HCEC 1CT (cell line): ENCODE results near the gene CFAP299.

Experiments
- DNase-seq: peaks from one replicate; pipeline ENCODE4 v3.0.0-alpha.2; 2017

CFAP299 gene

DNA sequence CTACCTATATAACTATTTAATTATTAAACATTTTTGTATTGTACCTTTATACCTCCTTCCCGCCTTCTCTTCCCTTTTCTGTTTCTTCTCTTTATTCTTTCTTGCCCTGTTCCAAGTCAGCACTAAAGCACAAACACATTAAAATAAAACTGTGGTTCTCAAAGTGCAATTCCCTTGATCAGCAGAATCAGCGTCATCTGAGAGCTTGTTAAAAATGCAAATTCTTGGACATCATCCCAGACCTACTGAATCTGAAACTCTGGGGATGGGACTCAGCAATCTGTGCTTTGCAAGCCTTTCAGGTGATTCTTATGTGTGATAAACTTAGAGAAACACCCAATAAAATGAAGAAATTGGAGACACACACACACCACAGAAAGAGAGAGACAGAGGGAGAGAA, 516.5 kb downstream of the CFAP299 start:
- DNase-seq: no peak

DNA sequence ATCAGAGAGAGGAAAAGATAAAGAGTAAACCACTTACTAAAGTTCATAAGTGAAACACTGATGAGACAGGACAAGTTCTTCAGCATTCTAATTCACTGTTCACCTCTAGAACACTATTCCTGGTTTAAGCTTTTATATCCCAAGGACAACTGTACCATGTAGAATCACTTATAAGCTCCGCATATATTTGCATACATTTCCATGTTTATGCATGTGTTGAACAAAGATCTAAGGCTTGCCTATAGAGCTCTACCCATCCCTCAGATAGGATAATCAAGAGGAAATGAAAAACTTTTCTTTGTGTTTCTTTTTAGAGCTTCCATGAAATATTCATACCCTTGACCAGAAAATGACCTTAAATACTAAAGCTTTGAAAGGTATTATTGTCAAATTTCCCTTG, 538.0 kb downstream of the CFAP299 start:
- no peak for DNase-seq

DNA sequence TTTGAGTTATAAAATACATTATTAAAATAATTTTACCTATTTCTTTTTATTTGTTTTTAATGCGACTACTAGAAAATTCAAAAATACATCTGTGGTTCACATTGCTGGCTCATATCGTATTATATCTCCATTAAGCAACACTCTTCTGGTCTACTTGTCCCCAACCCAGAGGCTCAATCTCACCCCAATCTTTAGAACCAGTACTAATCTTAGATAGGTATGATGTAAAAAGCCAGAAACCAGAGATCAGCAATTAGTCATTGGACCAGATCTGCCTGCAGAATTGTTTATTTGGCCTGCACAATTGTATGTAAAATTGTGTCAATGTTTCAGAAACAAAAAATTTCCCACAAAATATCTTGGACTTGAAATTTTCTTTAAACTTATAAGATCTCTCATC, 539.4 kb downstream of the CFAP299 start:
- DNase-seq: no peak

DNA sequence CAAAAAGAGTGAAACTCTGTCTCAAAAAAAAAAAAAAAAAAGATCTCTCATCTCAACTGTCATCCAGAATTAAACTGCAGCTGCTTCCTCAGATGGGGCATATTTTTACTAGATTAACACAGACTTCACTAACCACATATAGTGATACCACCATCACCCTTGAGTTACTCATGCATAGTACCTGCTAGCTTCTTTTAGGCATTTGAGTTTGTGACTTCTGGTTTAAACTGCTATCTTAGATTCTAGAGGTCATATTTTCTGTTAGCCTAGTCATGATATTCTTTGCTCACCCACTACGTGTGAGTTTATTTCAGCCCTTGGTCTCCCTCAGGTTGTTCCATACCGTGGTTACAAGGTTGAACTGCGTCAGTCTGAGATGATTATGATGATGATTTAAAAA, 540.1 kb downstream of the CFAP299 start:
- DNase-seq: no peak

DNA sequence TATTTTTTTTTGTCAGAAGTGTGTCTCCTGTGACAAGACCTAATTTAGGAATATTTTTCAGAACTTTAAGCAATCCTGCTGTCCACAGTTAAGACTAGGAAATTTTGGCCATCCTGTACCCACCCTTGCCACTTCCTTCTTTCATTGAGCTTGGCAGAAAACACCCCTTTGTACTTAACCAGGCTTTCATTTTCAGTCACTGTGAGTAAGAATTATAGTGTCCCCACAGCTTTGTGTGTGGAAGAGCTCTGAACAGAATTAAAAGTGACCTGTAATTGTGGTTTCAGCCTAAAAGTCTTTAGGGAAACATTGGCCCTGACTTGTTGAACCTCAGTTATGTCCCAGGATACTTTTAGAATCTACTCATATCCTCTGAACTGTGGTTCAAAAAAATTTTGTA, 541.3 kb downstream of the CFAP299 start:
- no peak for DNase-seq

DNA sequence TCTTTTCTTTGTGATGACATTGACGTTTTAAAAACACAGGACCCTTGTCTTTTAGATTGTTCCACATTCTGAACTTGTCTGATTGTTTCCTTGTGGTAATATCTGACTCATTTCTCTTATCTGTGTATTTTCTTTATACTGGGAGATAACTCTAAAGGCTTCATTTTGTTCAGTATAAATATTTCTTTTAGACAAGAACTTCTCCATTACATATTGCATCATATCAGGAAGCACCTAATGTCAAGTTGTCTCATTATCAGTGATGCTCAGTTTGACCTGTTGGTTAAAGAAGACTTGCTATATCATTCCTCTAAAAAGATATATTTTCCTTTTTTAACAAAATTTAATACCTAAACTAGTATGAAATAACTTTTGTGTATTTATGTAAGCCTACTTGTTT, 542.7 kb downstream of the CFAP299 start:
- DNase-seq: no peak

DNA sequence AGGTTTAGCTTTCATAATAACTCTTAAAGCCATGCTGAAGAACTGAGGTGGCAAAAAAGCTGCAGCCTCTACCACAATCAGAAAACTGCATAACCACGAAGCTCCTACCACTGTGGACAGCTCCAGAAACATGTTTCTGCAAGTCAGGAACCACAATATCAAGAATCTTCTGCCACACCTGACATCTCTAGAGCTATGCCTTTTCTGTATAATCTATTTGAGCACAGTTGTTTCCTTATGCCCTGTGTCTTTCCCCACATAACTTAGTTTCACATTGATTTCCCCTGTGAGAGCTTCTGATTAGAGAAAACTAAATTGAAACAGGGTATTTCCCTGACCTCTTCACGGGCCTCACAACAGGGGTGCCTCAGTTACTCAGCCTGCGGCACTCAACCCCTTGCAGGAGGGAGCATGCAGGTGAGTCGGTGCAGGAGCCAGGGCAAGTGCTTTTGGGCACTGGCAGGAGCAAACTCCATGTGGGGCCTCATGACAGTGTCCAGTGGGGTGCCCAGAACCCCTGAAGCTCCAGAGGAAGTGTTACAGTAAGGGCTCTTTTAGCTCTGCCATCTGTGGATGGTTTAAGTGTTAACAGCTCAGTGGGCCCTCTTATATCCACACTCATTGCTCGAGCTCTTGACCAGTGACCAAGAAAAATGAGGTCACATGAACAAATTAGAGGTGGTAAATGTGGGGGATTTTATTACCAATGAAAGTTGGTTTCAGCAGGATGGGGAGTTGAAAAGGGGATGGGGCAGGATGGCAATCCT, 562.2 kb downstream of the CFAP299 start:
- no peak for DNase-seq

DNA sequence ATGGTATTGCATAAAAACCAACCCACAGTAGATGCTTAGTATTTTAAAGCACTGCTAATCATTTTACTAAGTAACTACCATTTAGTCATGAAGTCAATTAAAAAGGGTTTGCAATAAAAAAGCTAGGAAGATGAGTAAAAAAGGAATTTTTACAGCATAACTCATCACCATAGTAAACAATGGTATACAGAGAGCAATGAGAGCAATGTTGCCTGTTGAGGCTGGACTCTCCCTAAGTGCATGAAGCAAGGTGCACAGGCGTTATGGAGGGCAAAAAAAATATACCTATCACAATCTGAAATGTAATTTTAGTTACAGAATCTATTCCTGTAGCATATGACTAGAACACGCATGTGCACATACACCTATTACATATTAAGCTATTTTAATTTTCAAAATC, 565.4 kb downstream of the CFAP299 start:
- DNase-seq: peak; percentile 2

DNA sequence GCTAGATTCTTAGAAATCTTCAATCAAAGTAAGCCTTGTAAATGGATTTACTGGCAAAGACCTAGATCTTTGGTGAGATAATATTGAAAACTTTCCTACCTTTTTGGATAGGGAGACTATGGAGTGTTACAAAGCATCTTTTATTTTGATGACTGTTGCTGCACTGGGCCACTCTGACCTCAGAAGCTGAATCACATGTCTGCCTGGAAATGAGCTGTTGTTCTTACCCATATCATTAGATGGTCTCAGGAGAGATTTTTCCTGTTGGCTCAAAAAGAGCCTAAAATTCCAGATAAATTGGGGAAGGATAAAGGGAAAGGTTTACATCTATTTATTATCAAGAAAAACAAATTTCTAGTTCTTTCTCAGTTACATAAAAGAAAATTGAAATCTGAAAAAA, 567.5 kb downstream of the CFAP299 start:
- DNase-seq: no peak

DNA sequence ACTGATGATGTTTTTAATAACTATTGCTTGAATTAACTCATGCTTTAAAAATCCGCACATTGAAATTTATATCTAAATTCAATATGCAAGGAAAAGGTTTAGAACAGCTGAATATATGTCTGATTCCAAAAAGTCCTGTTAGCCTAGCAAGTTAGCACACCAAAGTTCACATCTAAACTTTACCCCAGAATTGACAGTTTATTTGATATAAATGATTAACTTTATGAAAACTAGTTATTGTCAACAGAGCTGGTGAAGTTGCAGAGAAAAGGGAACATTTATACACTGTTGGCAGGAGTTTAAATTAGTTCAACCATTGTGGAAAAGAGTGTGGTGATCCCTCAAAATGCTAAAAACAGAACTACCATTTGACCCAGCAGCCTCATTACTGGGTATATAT, 574.4 kb downstream of the CFAP299 start:
- DNase-seq: no peak

DNA sequence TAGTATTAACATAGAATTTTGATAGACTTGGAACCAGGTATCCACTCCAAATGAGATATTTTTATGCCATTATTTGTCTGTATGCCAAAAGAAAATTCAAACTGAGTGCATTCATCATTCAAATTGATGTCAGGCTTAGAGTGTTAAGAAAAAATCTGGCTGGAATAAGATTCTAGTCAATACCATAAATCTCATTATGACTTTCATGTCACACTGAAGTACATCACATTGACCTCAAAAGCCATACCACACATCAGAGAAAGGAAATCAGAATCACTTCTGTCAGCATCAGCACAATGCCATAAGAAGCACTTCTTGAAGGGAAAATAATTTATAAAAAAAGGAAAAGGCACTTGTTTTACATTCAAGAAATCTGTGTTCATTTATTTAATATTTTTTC, 575.9 kb downstream of the CFAP299 start:
- no peak for DNase-seq

DNA sequence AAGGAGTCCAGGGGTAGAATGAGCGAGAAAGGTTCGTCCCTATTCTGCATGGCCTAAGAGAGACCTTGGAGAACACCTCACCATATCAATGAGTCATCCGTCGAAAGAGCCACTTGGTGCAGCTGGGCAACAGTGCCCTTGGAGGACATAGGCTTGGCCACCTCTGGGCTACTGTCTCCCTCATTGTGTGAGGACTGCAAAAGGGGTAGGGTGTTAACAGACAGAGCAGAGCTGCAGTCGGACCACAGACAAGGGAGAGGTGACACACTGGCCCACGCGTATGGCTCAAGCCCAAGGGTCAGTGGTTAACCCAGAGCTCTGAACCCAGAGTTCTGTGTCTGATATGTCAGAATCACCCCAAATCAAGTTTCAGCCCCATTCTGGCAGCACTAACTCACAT, 576.8 kb downstream of the CFAP299 start:
- DNase-seq: no peak

DNA sequence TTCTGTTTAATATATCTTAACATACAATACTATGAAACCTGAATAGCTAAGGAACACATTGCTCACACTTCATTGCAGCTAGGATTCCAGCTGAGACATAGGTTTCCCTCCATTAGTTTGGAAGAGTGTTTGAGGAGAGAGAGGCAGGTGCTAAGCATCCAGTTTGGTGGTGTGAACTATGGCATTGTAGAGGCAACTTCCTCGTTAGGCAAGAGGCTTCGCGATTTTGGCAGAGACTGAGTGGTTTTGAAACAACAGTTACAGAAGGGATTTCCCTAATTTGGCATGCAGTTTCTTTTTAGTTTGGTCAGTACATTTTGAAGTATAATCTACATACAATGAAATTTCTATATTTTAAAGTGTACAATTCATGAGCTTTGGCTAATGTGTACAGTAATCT, 577.9 kb downstream of the CFAP299 start:
- DNase-seq: no peak

DNA sequence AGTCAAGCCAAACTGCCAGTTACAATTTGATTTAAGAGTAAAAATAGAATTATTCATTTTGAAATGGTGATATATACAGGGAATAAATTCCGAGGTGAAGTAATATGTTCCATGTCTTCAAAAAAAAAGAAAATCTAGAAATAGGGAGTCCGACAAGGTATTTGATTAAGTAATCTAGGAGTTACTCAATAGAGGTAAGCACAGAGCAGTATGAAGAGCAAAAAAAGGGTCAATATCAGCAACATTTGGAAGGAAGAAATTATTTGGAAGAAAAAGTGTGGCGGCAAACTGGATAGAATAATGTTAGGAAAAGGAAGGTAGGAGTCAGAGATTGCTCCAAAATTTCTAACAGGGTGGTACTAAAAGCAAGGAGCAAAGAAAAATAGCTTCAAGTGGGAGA, 581.2 kb downstream of the CFAP299 start:
- no peak for DNase-seq

DNA sequence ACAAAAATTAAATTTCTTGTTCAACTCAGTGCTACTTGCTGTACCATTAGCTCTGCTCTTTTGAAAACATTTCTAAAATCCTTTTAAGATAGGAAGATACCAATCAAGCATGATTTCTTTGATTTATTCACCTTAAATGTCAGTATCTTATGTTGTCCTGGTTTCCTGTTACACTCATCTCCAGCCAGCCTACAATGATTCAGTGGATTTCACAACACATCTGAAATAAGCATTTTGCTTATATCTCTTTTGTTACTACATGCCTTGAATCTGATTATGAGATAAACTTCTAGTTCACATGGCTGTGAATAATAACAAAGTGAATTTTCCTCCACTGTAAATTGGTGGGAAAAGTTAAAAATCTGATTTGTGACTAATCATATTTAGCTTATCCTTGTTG, 582.5 kb downstream of the CFAP299 start:
- peak; percentile 2 for DNase-seq

DNA sequence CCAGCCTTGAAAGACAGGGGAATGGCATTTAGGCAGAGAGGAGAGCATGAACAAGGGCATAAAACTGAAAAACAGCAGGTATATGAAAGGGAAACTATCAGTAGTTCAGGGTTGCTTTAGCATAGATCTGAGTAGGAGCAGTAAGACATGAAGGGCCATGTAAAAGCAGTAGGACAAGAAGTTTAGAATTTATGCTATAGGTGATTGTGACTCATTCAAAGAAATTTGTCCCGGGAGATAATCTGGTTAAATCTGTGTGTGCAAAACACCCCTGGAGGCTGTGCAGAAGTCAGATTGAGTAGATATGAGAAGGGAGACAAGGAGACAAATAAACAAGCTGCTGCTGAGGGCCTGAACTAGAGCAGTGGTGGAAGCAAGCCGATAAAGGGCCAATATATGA, 585.9 kb downstream of the CFAP299 start:
- no peak for DNase-seq

DNA sequence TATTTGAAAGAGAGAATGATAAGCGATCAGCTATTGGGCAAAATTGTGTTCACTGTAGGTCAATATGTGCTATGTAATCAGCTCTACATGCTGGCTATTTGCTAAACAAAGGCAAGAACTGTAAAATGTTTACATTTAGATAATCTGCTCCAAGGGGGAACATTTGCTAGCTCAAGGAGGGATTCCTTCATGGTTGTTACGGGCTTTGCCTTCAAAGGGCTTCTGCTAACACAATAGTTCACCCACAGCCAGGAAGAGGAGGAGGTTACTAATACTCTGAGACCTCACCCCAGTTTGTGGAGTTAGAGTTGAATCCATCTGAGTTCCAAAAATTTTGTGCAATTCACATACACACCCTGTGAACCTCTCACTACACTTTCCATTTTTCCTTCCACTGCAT, 587.4 kb downstream of the CFAP299 start:
- DNase-seq: no peak

DNA sequence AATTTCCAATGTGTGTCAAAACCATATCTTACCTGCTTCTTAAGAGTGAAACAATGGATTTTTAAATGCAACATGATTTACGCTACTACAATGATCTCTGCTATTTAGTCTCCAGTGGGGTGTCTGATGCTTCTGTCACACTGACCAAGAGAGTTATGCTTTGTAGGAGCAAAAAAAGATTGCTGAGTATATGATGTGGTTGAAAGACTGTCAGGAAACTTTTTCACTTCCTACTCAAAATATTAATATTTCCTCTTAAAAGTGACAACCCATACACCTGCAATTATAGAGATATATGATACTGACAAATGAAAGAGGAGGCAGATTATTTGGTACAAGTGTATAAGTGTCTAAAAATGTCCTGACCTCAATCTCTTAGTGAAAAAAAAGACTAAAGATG, 589.8 kb downstream of the CFAP299 start:
- no peak for DNase-seq

DNA sequence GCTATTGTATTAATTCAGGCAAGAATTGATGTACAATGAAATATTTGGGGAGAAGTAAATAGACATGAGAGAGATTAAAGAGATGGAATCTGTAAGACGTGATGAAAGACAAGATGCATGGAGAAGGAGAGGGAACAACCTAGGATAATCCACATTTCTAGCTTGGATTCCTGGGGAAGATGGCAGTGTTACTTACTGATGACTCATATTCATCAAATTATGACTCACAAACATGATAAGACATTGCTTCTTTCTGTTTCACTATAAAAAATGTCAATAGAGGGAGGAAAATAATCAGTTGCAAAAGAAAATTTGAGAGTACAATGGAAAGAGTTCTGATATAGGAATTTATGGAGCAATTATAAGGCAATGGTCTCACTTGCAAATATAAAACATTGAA, 590.9 kb downstream of the CFAP299 start:
- DNase-seq: peak; percentile 18

DNA sequence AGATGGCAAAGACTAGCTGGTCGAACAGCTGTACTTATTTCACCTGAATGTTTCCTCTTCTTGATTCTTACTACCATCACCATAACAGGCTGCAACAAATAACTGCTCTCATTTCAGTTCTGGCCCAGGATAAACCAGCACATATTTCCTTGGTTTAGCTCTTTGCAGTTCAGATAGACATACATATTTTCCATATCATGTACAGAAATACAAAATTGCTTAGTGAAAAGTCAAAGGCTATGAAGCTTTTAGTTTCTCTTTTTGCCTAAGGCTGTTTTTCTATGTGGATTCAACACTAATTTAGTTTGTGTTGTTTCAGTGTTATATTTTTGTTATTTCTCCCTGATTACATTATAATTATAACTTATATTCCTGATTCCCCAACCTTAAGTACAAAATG, 591.4 kb downstream of the CFAP299 start:
- DNase-seq: no peak

DNA sequence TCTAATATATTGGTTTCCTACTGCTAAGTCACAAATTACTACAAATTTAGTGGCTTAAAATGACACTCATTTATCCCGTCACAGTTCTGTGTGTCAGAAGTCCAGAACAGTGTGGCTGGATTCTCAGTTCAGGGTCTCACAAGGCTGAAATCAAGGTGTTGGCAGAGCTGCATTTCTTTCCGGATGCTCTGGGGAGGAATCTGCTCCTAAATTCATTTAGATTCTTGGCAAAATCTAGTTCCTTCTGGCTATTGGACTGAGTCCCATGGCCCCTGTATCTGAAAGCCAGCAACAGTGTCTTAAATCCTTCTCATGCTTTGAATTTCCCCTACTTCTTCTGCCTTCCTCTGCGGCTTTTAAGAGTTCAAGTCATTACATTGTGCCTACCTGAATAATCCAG, 591.9 kb downstream of the CFAP299 start:
- DNase-seq: no peak

DNA sequence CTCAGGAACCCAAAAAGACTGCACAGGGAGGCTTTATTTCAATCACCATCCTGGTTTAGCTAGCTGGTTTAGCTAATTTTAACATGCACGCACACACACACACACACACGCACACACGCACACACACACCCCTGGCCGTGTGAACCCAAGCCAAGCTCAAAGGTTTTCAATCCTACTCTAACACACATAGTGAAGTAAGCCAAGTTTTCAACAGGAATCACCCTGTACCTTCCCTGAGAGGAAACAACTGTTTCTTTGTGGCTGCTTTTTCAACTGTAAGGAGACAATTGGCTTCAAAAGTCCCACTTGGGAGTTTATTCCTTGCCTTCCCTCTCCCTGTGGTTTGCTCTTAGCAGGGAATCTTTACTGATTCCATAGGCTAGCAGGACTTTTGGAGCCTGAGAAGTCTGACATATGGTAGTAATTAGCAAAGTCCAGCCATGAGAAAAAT, 596.1 kb downstream of the CFAP299 start:
- DNase-seq: no peak

DNA sequence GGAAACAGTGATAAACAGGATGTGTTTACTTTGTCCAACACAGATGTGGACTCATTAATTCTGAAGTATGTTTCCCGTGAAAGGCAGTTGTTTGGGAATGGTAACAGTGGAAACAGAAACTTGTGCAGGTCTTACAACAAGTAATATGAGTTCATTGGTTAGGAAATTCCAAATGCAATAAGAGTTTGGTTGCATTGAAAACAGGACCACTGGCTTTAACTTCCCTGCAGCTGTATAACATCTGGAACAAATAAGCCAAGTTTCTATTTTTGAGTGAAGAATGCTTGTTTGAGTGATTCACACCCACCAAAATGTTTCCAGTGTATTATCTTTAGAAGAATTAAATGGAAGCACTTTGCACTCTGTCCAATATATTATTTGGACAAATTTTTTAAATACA, 612.6 kb downstream of the CFAP299 start:
- no peak for DNase-seq

DNA sequence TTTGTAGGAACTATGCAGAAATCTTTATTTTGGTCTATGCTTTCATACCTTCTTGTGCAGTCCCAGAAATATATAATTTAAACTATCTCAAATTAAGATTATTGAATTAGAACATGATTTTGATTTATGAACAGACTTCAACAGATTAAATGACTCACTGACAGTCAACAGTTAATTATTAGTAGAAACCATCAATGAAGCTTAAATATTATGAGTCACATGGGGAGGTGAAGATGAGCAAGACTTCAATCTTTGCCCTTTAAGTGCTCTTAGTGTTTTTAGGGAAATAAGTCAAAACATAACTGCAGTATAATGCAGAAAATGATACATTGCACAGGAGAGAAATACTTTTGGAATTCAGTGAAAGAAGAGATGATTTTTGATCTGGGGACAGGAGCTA, 613.5 kb downstream of the CFAP299 start:
- no peak for DNase-seq

DNA sequence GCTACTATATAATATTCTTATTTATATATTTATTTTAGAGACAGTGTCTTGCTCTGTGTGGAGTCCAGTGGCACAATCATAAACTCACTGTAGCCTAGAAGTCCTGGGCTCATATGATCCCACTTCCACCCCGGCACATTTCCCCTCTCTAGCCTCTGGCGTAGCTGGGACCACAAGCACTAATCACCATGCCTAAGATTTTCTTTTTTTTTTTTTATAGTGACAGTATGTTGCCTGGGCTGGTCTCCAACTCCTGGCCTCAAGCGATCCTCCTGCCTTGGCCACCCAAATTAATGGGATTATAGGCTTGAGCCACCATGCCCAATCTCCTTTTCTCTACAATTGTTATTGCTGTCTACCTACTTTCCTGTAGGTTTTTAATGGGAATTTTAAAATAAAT, 620.9 kb downstream of the CFAP299 start:
- DNase-seq: no peak

DNA sequence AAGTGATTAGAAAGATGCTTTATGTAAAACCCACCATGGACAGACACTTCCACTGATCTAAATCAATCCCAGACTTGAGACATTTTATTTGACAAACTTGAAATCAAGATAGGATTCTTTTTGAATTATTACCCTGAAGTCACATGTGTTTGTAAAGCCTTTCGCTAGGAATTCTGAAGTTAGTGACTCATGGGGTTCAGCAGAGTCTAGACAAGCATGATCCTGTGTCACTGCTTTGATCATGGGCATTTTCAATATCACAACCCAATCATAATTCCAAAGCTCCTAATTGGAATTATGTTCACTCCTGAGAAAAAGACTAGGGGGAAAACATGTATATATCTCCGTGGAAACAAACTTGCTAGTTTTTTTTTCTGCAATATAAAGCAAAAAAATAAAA, 627.5 kb downstream of the CFAP299 start:
- DNase-seq: peak; percentile 27
